ENCODE results near the gene OR2A5. TPM values are rescaled to one million over a fixed set of nuclear protein-coding genes. Genes with fewer than 3 reads are reported as not detected.

OR2A5 gene
- total RNA-seq, 2 donors from 2014 or later, result not detected

DNA sequence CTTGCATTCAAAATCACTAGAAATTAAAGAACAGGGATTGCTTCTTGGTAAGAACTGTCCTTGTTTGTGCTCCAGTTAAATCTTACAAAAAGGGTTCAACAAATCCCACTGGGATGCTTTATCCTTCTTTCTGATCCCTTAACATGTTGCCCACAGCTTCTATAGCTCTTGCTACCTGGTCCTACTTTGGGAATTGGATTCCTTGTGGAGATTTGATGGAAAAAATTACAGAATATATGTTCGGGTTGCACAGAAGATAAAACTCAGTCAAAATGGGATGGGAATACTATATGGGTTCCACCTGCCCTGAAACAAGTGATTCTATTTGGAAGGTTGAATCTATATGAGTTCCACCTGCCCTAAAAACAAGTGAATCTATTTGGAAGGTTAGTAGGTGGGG is 20.8 kb downstream of the OR2A5 start, which contains the start of gene OR2A25:
TSS of gene OR2A25 (plus strand) at position 301 of the 400 bp plus-strand sequence. CDS start 4,409 bp downstream, outside the sequence.
- DNase-seq (ENCODE audit: low spot score), result no peak
- Histone ChIP-seq H3K27me3 (replicated peaks; ENCODE audit: insufficient read depth) (no peaks in the 10 kb centered on the region), H3K27ac (no peak within 1 kb of the TSS), H3K4me3 (no peak within 1 kb of the TSS), H3K9me3 (no peaks in the 10 kb centered on the region), H3K36me3 (no peaks in the 10 kb centered on the region), H3K4me1 (replicated peaks) (no peaks in the 10 kb centered on the region)
- intact Hi-C loops (cut with DNase I), result no loop called here
- WGBS, result 86% methylated on average over 1 of the region's 1 CpG
- TF ChIP-seq POLR2AphosphoS5 (IDR thresholded peaks at IDR 0.05) (no peak), CTCF (IDR thresholded peaks at IDR 0.05) (no peak), POLR2A (IDR thresholded peaks at IDR 0.05) (no peak)

GRCh38 chr7:144069953-144070352 is 21.2 kb downstream of the OR2A5 start:
- WGBS, result 57% methylated on average over 2 of the region's 2 CpGs
- TF ChIP-seq CTCF (IDR thresholded peaks at IDR 0.05) (no peak), POLR2AphosphoS5 (IDR thresholded peaks at IDR 0.05) (no peak), POLR2A (IDR thresholded peaks at IDR 0.05) (no peak)
- intact Hi-C loops (cut with DNase I), result no loop called here
- no peaks in the 10 kb centered on the region for H3K4me1 ChIP-seq (replicated peaks)
- H3K27me3 ChIP-seq (replicated peaks; ENCODE audit: insufficient read depth), result no peaks in the 10 kb centered on the region
- DNase-seq (ENCODE audit: low spot score), result no peak
- no peak overlapping the region for H3K27ac ChIP-seq
- no peaks in the 10 kb centered on the region for H3K9me3 ChIP-seq
- no peak overlapping the region for H3K4me3 ChIP-seq
- no peaks in the 10 kb centered on the region for H3K36me3 ChIP-seq

GRCh38 chr7:144074374-144074773 is 25.6 kb downstream of the OR2A5 start:
- no peak overlapping the region for H3K4me3 ChIP-seq
- intact Hi-C loops (cut with DNase I), result no loop called here
- 96% methylated on average over 8 of the region's 8 CpGs for WGBS
- no peaks in the 10 kb centered on the region for H3K27me3 ChIP-seq (replicated peaks; ENCODE audit: insufficient read depth)
- TF ChIP-seq POLR2AphosphoS5 (IDR thresholded peaks at IDR 0.05) (no peak), POLR2A (IDR thresholded peaks at IDR 0.05) (no peak), CTCF (IDR thresholded peaks at IDR 0.05) (no peak)
- H3K36me3 ChIP-seq, result no peaks in the 10 kb centered on the region
- no peaks in the 10 kb centered on the region for H3K9me3 ChIP-seq
- H3K27ac ChIP-seq, result no peak overlapping the region
- no peak for DNase-seq (ENCODE audit: low spot score)
- H3K4me1 ChIP-seq (replicated peaks), result no peaks in the 10 kb centered on the region

DNA sequence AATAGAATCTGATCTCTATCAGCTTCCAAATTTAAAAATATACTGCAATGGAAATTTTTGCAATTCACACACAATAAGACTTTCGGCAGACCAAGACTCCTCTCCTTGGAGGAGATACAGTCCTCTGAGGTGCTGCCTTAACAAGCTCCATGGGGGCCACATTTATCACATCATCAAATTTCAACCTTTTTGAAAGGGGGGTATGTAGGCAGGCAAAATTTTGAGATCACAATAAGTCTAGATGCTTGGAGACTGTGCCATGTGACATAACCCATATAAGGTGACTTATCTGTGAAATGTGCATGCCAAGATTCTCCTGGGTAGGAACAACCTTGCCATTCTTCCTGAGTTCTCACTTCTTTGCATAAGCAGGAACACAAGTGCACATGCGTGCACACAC is 37.2 kb downstream of the OR2A5 start, which contains the start of gene OR2A12:
TSS of gene OR2A12 (plus strand) at position 301 of the 400 bp plus-strand sequence. CDS start 8,830 bp downstream, outside the sequence.
- Histone ChIP-seq H3K27ac (no peak within 1 kb of the TSS), H3K27me3 (replicated peaks; ENCODE audit: insufficient read depth) (no peaks in the 10 kb centered on the region), H3K36me3 (no peaks in the 10 kb centered on the region), H3K4me3 (no peak within 1 kb of the TSS), H3K9me3 (no peaks in the 10 kb centered on the region), H3K4me1 (replicated peaks) (no peaks in the 10 kb centered on the region)
- 91% methylated on average over 2 of the region's 2 CpGs for WGBS
- no peak for DNase-seq (ENCODE audit: low spot score)
- intact Hi-C loops (cut with DNase I), result no loop called here
- TF ChIP-seq POLR2A (IDR thresholded peaks at IDR 0.05) (no peak), POLR2AphosphoS5 (IDR thresholded peaks at IDR 0.05) (no peak), CTCF (IDR thresholded peaks at IDR 0.05) (no peak)

DNA sequence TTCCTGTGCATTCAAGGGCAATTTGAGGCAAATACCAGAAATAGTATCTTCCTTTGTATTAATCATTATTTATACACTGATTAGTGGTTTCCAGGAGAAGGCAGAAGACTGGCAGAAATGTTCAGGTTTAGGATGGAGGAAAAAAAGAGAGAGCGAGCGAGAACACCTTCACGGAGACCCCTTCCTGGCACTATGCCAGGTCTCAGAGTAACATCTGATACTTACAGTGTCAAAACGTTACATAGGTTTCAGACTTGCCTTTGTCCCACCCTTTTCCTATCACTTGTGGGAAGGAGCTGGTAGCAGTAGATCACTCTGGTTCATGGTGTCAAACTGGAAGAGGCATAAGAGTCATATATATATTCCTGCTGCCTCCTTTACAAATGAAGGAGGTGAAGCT is 38.0 kb downstream of the OR2A5 start:
- H3K27ac ChIP-seq, result no peak overlapping the region
- H3K4me1 ChIP-seq (replicated peaks), result no peaks in the 10 kb centered on the region
- no peak for TF ChIP-seq POLR2AphosphoS5 (IDR thresholded peaks at IDR 0.05)
- H3K27me3 ChIP-seq (replicated peaks; ENCODE audit: insufficient read depth), result no peaks in the 10 kb centered on the region
- H3K9me3 ChIP-seq, result no peaks in the 10 kb centered on the region
- intact Hi-C loops (cut with DNase I), result no loop called here
- no peak for DNase-seq (ENCODE audit: low spot score)
- no peaks in the 10 kb centered on the region for H3K36me3 ChIP-seq
- 33% methylated on average over 4 of the region's 4 CpGs for WGBS
- no peak overlapping the region for H3K4me3 ChIP-seq

Measured in prostate gland (tissue), 2 donors.